Smooth muscle cell (in vitro differentiated cells): ENCODE results near the gene LTB4R2. TPM values are rescaled to one million over a fixed set of nuclear protein-coding genes. Genes with fewer than 3 reads are reported as not detected.

Experiments
- DNase-seq: peaks from one replicate; lab custom pipeline; 2025; ENCODE audit not compliant: unreplicated experiment; lab: John Stamatoyannopoulos, UW
- H2AFZ ChIP-seq: fragments of 200-600 bp; sonication (generic); 2 replicates; pipeline ENCODE4 v1.6.0; 2016; ENCODE audit warnings: antibody characterized with exemption, low read depth, mild to moderate bottlenecking
- H3F3A ChIP-seq: fragments of 200-600 bp; sonication (generic); 2 replicates; pipeline ENCODE4 v1.6.0; 2017; ENCODE audit warnings: antibody characterized with exemption, low read depth
- H3K27ac ChIP-seq: fragments of 200-600 bp; sonication (generic); 2 replicates; pipeline ENCODE4 v1.5.1; 2016; ENCODE audit warnings: low read depth, mild to moderate bottlenecking
- H3K27me3 ChIP-seq: fragments of 200-600 bp; sonication (generic); 2 replicates; pipeline ENCODE4 v1.6.1; 2016; ENCODE audit warnings: low read depth, mild to moderate bottlenecking
- H3K36me3 ChIP-seq: fragments of 200-600 bp; sonication (generic); 2 replicates; pipeline ENCODE4 v1.5.1; 2016; ENCODE audit warnings: low read depth
- H3K4me1 ChIP-seq: fragments of 200-600 bp; sonication (generic); 2 replicates; pipeline ENCODE4 v1.5.1; 2016; ENCODE audit warnings: low read depth
- H3K4me2 ChIP-seq: fragments of 200-600 bp; sonication (generic); 2 replicates; pipeline ENCODE4 v1.6.0; 2016; ENCODE audit warnings: mild to moderate bottlenecking
- H3K4me3 ChIP-seq: fragments of 200-600 bp; sonication (generic); 2 replicates; pipeline ENCODE4 v1.5.1; 2016; ENCODE audit warnings: mild to moderate bottlenecking
- H3K79me2 ChIP-seq: fragments of 200-600 bp; sonication (generic); 2 replicates; pipeline ENCODE4 v1.6.0; 2016; ENCODE audit warnings: low read depth, mild to moderate bottlenecking
- H3K9ac ChIP-seq: fragments of 200-600 bp; sonication (generic); 2 replicates; pipeline ENCODE4 v1.6.0; 2016; ENCODE audit warnings: low read depth
- H3K9me3 ChIP-seq: fragments of 200-600 bp; sonication (generic); replicated peaks from 2 replicates; pipeline ENCODE4 v1.5.1; 2016; ENCODE audit warnings: low read depth
- H4K20me1 ChIP-seq: fragments of 200-600 bp; sonication (generic); 2 replicates; pipeline ENCODE4 v1.6.0; 2016; ENCODE audit warnings: low read depth
- CTCF ChIP-seq: fragments of 200-600 bp; sonication (generic); IDR thresholded peaks from 2 replicates; pipeline ENCODE4 v1.5.1; 2017; ENCODE audit warnings: borderline replicate concordance, mild to moderate bottlenecking, antibody characterized with exemption; ENCODE audit not compliant: insufficient read depth, poor library complexity, severe bottlenecking
- WGBS: methylation state at CpG from one replicate; pipeline ENCODE4 v1.1.7; 2016; ENCODE audit warnings: low lambda C conversion rate; 5-methylcytosine and 5-hydroxymethylcytosine counted together
- polyA plus RNA-seq: library from polyadenylated mRNA; unstranded; fragments of >200 nt; fragmentation: Nextera tagmentation; extraction: Ambion mirVana; gene quantifications from 2 replicates; pipeline ENCODE4 v1.2.1, GENCODE V29; 2016
- total RNA-seq: library from RNA; depleted of rRNA; stranded (reverse); fragments of >200 nt; gene quantifications from 2 replicates; pipeline ENCODE4 v1.2.3, GENCODE V29; 2014

Gene LTB4R2
- total and polyA plus RNA-seq, 2 experiments from 2014 or later: 0.70 to 2.8 TPM

- H3F3A ChIP-seq: no peaks in the 10 kb centered on the region
Measured at GRCh38 chr14:24307575-24308341, 2.2 kb upstream of the LTB4R2 start, which contains the start of gene CIDEB. Gene CIDEB (minus strand): TSS chr14:24307977. CDS start chr14:24307858, 119 bp downstream.

GRCh38 chr14:24308342-24309124 is 1.4 kb upstream of the LTB4R2 start:
- H3K4me1 ChIP-seq: no peaks in the 10 kb centered on the region

More at GRCh38 chr14:24307575-24308341, 2.2 kb upstream of the LTB4R2 start, which contains the start of gene CIDEB:
- TF ChIP-seq CTCF: peak; percentile 87
- WGBS: 69% methylated on average over 6 of the region's 6 CpGs
- no peak within 1 kb of the TSS for H3K27ac ChIP-seq
- H3K4me3 ChIP-seq: peak within 1 kb of the TSS; percentile 17
- H3K4me1 ChIP-seq: no peaks in the 10 kb centered on the region
- no peak within 1 kb of the TSS for H3K4me2 ChIP-seq
- no peaks in the 10 kb centered on the region for H3K9me3 ChIP-seq
- no peaks in the 10 kb centered on the region for H3K27me3 ChIP-seq
- no peaks in the 10 kb centered on the region for H3K79me2 ChIP-seq
- H4K20me1 ChIP-seq: no peaks in the 10 kb centered on the region
- no peak within 1 kb of the TSS for H3K9ac ChIP-seq
- H3K36me3 ChIP-seq: no peaks in the 10 kb centered on the region
- peak; percentile 14 for DNase-seq
- H2AFZ ChIP-seq: no peak within 1 kb of the TSS

GRCh38 chr14:24310265-24310645 is 315 bp downstream of the LTB4R2 start:
- Histone ChIP-seq H3K4me3 (no peak overlapping the region), H3K27ac (no peak overlapping the region), H3K27me3 (no peaks in the 10 kb centered on the region), H3K4me2 (no peak overlapping the region), H3K36me3 (no peaks in the 10 kb centered on the region), H2AFZ (no peak overlapping the region), H3K9me3 (no peaks in the 10 kb centered on the region), H3K79me2 (no peaks in the 10 kb centered on the region), H4K20me1 (no peaks in the 10 kb centered on the region), H3K9ac (no peak overlapping the region), H3F3A (no peaks in the 10 kb centered on the region), H3K4me1 (no peaks in the 10 kb centered on the region)
- WGBS: 94% methylated on average over 5 of the region's 5 CpGs
- no peak for DNase-seq
- TF ChIP-seq CTCF: no peak

More at GRCh38 chr14:24308342-24309124, 1.4 kb upstream of the LTB4R2 start:
- H3K9me3 ChIP-seq: no peaks in the 10 kb centered on the region
- no peak overlapping the region for H3K9ac ChIP-seq
- no peaks in the 10 kb centered on the region for H3F3A ChIP-seq
- H3K27ac ChIP-seq: no peak overlapping the region
- no peak overlapping the region for H3K4me3 ChIP-seq
- WGBS: 91% methylated on average over 7 of the region's 7 CpGs
- no peaks in the 10 kb centered on the region for H3K27me3 ChIP-seq
- no peaks in the 10 kb centered on the region for H3K36me3 ChIP-seq
- TF ChIP-seq CTCF: no peak
- no peaks in the 10 kb centered on the region for H3K79me2 ChIP-seq
- H3K4me2 ChIP-seq: no peak overlapping the region
- no peaks in the 10 kb centered on the region for H4K20me1 ChIP-seq
- no peak for DNase-seq
- no peak overlapping the region for H2AFZ ChIP-seq
